ENCODE measurements around the gene SLC4A2.

GRCh38 chr7:151125470-151125845 is 66.1 kb downstream of the SLC4A2 start:
- TF ChIP-seq, protein P1, sequence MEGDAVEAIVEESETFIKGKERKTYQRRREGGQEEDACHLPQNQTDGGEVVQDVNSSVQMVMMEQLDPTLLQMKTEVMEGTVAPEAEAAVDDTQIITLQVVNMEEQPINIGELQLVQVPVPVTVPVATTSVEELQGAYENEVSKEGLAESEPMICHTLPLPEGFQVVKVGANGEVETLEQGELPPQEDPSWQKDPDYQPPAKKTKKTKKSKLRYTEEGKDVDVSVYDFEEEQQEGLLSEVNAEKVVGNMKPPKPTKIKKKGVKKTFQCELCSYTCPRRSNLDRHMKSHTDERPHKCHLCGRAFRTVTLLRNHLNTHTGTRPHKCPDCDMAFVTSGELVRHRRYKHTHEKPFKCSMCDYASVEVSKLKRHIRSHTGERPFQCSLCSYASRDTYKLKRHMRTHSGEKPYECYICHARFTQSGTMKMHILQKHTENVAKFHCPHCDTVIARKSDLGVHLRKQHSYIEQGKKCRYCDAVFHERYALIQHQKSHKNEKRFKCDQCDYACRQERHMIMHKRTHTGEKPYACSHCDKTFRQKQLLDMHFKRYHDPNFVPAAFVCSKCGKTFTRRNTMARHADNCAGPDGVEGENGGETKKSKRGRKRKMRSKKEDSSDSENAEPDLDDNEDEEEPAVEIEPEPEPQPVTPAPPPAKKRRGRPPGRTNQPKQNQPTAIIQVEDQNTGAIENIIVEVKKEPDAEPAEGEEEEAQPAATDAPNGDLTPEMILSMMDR (conservative IDR thresholded peaks at IDR 0.05; ENCODE audit: low read length): no peak
- no peak for TF ChIP-seq EZH2phosphoT487 (IDR thresholded peaks at IDR 0.05; ENCODE audit: borderline replicate concordance)

Data from Loucy (cell line).